Upper lobe of left lung (tissue), 6 donors: ENCODE data around the gene AMPD1. TPM values are rescaled to one million over a fixed set of nuclear protein-coding genes. Genes with fewer than 3 reads are reported as not detected.

Experiments
- ATAC-seq, 2 donors: fragments of 200-7000 bp; cut with Tn5 transposase; one replicate each; pipeline ENCODE4 v1.9.1; 2022; ENCODE audit warnings: mild to moderate bottlenecking in 2 of 2, moderate library complexity in 2 of 2; ENCODE audit not compliant: low FRiP score in 2 of 2
- DNase-seq, 2 donors: peaks; one replicate each; pipeline ENCODE4 v3.0.0-alpha.2; 2019 to 2020
- H3K27ac ChIP-seq, 4 donors: fragments of 200-600 bp; sonication (generic); one replicate each; pipeline ENCODE4 v1.5.1; 2016 to 2019
- H3K27me3 ChIP-seq, 4 donors: fragments of 200-600 bp; sonication (generic); one replicate each; pipeline ENCODE4 v1.5.1; 2017 to 2019
- H3K36me3 ChIP-seq, 4 donors: fragments of 200-600 bp; sonication (generic); one replicate each; pipeline ENCODE4 v1.5.1; 2016 to 2019
- H3K4me1 ChIP-seq, 4 donors: fragments of 200-600 bp; sonication (generic); one replicate each; pipeline ENCODE4 v1.5.1; 2018 to 2019
- H3K4me3 ChIP-seq, 4 donors: fragments of 200-600 bp; sonication (generic); one replicate each; pipeline ENCODE4 v1.5.1; 2017 to 2019; ENCODE audit warnings: mild to moderate bottlenecking in 2 of 4, moderate library complexity in 1 of 4
- H3K9me3 ChIP-seq, 4 donors: fragments of 200-600 bp; sonication (generic); one replicate each; pipeline ENCODE4 v1.5.1; 2018 to 2019
- CTCF ChIP-seq, 6 experiments: fragments of 450-650 bp in 4 of 6; fragments of 200-600 bp in 2 of 6; sonication (generic) in 2 of 6; IDR thresholded peaks; one replicate each; pipeline ENCODE4 v1.5.1; 2016 to 2019; ENCODE audit warnings: antibody characterized with exemption in 6 of 6
- EP300 ChIP-seq, 4 donors: sonication (generic); formaldehyde crosslinking; IDR thresholded peaks; one replicate each; pipeline ENCODE4 v1.5.1; 2017; ENCODE audit warnings: antibody characterized with exemption in 4 of 4, control low read depth in 2 of 4
- POLR2A ChIP-seq, 4 donors: fragments of 450-650 bp; IDR thresholded peaks; one replicate each; pipeline ENCODE4 v1.5.1; 2016 to 2017; ENCODE audit warnings: antibody characterized with exemption in 4 of 4, mild to moderate bottlenecking in 2 of 4
- POLR2AphosphoS5 ChIP-seq, 2 donors: sonication (generic); formaldehyde crosslinking; IDR thresholded peaks; one replicate each; pipeline ENCODE4 v1.5.1; 2017; ENCODE audit warnings: antibody characterized with exemption in 2 of 2
- WGBS, 2 donors: methylation state at CpG; one replicate each; pipeline ENCODE4 v1.1.5; 2017 to 2018; 5-methylcytosine and 5-hydroxymethylcytosine counted together
- total RNA-seq, 6 donors: library from RNA; depleted of rRNA in 4 of 6; stranded (reverse); fragments of >200 nt in 4 of 6; gene quantifications; one replicate each; pipeline versions ENCODE4 v1.1.0 to v1.2.1, GENCODE V29; 2016 to 2021
- donor health status: DM: no; HTN: no; CAD: no; lungs with moderate emphysema.
- donor health status: DM: no; HTN: yes; CAD: no; lungs with severe emphysema.

Gene AMPD1
- total RNA-seq, 6 donors from 2014 or later: 0.26 to 0.77 (median 0.30) TPM; not detected in 3

- H3K27me3 ChIP-seq: no peaks in the 10 kb centered on the region
- H3K4me1 ChIP-seq: peaks cover 0 to 21% (median 8%) of the 10 kb centered on the region in 4 donors
- H3K36me3 ChIP-seq: no peaks in the 10 kb centered on the region
- no peak for DNase-seq
- no peak overlapping the region for H3K4me3 ChIP-seq
- no peak for ATAC-seq
- WGBS, 2 donors: 87 to 92% methylated on average over 3 of the region's 3 CpGs
- no peak overlapping the region for H3K27ac ChIP-seq
- TF ChIP-seq CTCF (IDR thresholded peaks at IDR 0.05) (no peak), POLR2AphosphoS5 (IDR thresholded peaks at IDR 0.05) (no peak), EP300 (IDR thresholded peaks at IDR 0.05) (no peak), POLR2A (IDR thresholded peaks at IDR 0.05) (no peak)
- no peaks in the 10 kb centered on the region for H3K9me3 ChIP-seq
These were observed 28.4 kb downstream of the AMPD1 start for GRCh38 chr1:114666954-114667353.

GRCh38 chr1:114660238-114660637 lies 35.1 kb downstream of the AMPD1 start:
- H3K4me3 ChIP-seq: no peak overlapping the region
- no peaks in the 10 kb centered on the region for H3K27me3 ChIP-seq
- no peaks in the 10 kb centered on the region for H3K9me3 ChIP-seq
- WGBS, 2 donors: 36 to 49% methylated on average over 2 of the region's 2 CpGs
- no peaks in the 10 kb centered on the region for H3K36me3 ChIP-seq
- no peaks in the 10 kb centered on the region for H3K4me1 ChIP-seq
- DNase-seq (no peak), ATAC-seq (no peak)
- TF ChIP-seq POLR2A (IDR thresholded peaks at IDR 0.05): no peak
- no peak for TF ChIP-seq POLR2AphosphoS5 (IDR thresholded peaks at IDR 0.05)
- TF ChIP-seq EP300 (IDR thresholded peaks at IDR 0.05): no peak
- H3K27ac ChIP-seq: peak overlapping the region in 2 of 4 donors; percentile 24 to 40

GRCh38 chr1:114651893-114652292 lies 43.5 kb downstream of the AMPD1 start:
- H3K4me1 ChIP-seq: no peaks in the 10 kb centered on the region
- 74 to 81% methylated on average over 2 of the region's 2 CpGs for WGBS, 2 donors
- no peak for ATAC-seq

GRCh38 chr1:114648503-114648902 lies 46.8 kb downstream of the AMPD1 start:
- H3K4me3 ChIP-seq: no peak overlapping the region
- ATAC-seq: no peak
- TF ChIP-seq EP300 (IDR thresholded peaks at IDR 0.05): no peak
- no peaks in the 10 kb centered on the region for H3K36me3 ChIP-seq
- DNase-seq: no peak
- no peaks in the 10 kb centered on the region for H3K27me3 ChIP-seq
- H3K4me1 ChIP-seq: no peaks in the 10 kb centered on the region
- no peaks in the 10 kb centered on the region for H3K9me3 ChIP-seq
- 97 to 100% methylated on average over 1 of the region's 1 CpG for WGBS, 2 donors
- no peak overlapping the region for H3K27ac ChIP-seq

More at GRCh38 chr1:114651893-114652292, 43.5 kb downstream of the AMPD1 start:
- no peaks in the 10 kb centered on the region for H3K27me3 ChIP-seq
- no peaks in the 10 kb centered on the region for H3K9me3 ChIP-seq
- H3K27ac ChIP-seq: no peak overlapping the region
- no peak overlapping the region for H3K4me3 ChIP-seq
- TF ChIP-seq POLR2AphosphoS5 (IDR thresholded peaks at IDR 0.05) (no peak), EP300 (IDR thresholded peaks at IDR 0.05) (no peak), POLR2A (IDR thresholded peaks at IDR 0.05) (no peak), CTCF (IDR thresholded peaks at IDR 0.05) (no peak)
- no peaks in the 10 kb centered on the region for H3K36me3 ChIP-seq
- no peak for DNase-seq

GRCh38 chr1:114641377-114641776 lies 54.0 kb downstream of the AMPD1 start:
- TF ChIP-seq CTCF (IDR thresholded peaks at IDR 0.05): no peak
- no peak for TF ChIP-seq POLR2AphosphoS5 (IDR thresholded peaks at IDR 0.05)
- TF ChIP-seq EP300 (IDR thresholded peaks at IDR 0.05): no peak
- TF ChIP-seq POLR2A (IDR thresholded peaks at IDR 0.05): no peak
- Histone ChIP-seq H3K27me3 (no peaks in the 10 kb centered on the region), H3K27ac (no peak overlapping the region), H3K36me3 (no peaks in the 10 kb centered on the region), H3K4me1 (no peaks in the 10 kb centered on the region), H3K9me3 (no peaks in the 10 kb centered on the region), H3K4me3 (no peak overlapping the region)
- DNase-seq (no peak), ATAC-seq (no peak)
- WGBS, 2 donors: 89 to 92% methylated on average over 2 of the region's 2 CpGs

- Histone ChIP-seq H3K4me1 (no peaks in the 10 kb centered on the region), H3K9me3 (no peaks in the 10 kb centered on the region), H3K27ac (no peak overlapping the region), H3K36me3 (no peaks in the 10 kb centered on the region), H3K4me3 (no peak overlapping the region), H3K27me3 (no peaks in the 10 kb centered on the region)
- TF ChIP-seq POLR2AphosphoS5 (IDR thresholded peaks at IDR 0.05) (no peak), CTCF (IDR thresholded peaks at IDR 0.05) (no peak), POLR2A (IDR thresholded peaks at IDR 0.05) (no peak), EP300 (IDR thresholded peaks at IDR 0.05) (no peak)
- WGBS, 2 donors: 64 to 75% methylated on average over 3 of the region's 3 CpGs
- DNase-seq: no peak
- no peak for ATAC-seq
These were observed 56.4 kb downstream of the AMPD1 start for GRCh38 chr1:114638910-114639309.
